GM18873 (cell line): Measurements from ENCODE around the gene NT5DC1.

Source experiments
- ATAC-seq: cut with Tn5 transposase; IDR thresholded peaks from one replicate; pipeline ENCODE4 v1.9.1; 2021; ENCODE audit warnings: mild to moderate bottlenecking, moderate library complexity, moderate number of reproducible peaks; ENCODE audit not compliant: unreplicated experiment, low FRiP score

Gene NT5DC1

GRCh38 chr6:116100419-116101301 lies at the start of gene NT5DC1:
TSS of gene NT5DC1 (plus strand) at chr6:116100853. CDS start at chr6:116100931, 78 bp downstream.
- peak; percentile 77 for ATAC-seq

- ATAC-seq: no peak
Observed at GRCh38 chr6:116051244-116051643, 49.4 kb upstream of the NT5DC1 start.

- ATAC-seq: no peak
Observed at GRCh38 chr6:116055513-116055912, 45.1 kb upstream of the NT5DC1 start.

- no peak for ATAC-seq
Observed at GRCh38 chr6:116057766-116058165, 42.9 kb upstream of the NT5DC1 start.

GRCh38 chr6:116059713-116060571 lies 40.7 kb upstream of the NT5DC1 start:
- ATAC-seq: peak; percentile 82

GRCh38 chr6:116060572-116061283 lies 39.9 kb upstream of the NT5DC1 start, which contains the start of gene FRK:
TSS of gene FRK (minus strand) at chr6:116060891. CDS start at chr6:116060311, 580 bp downstream.
- ATAC-seq: no peak

GRCh38 chr6:116062496-116062895 lies 38.2 kb upstream of the NT5DC1 start:
- no peak for ATAC-seq

GRCh38 chr6:116064666-116065065 lies 36.0 kb upstream of the NT5DC1 start:
- ATAC-seq: no peak

GRCh38 chr6:116066789-116067188 lies 33.9 kb upstream of the NT5DC1 start:
- ATAC-seq: no peak

- ATAC-seq: no peak
Observed at GRCh38 chr6:116070101-116070500, 30.6 kb upstream of the NT5DC1 start.

- no peak for ATAC-seq
Observed at GRCh38 chr6:116070616-116071389, 29.9 kb upstream of the NT5DC1 start.

- ATAC-seq: no peak
Observed at GRCh38 chr6:116072368-116072767, 28.3 kb upstream of the NT5DC1 start.

- no peak for ATAC-seq
Observed at GRCh38 chr6:116073765-116074440, 26.8 kb upstream of the NT5DC1 start.

- no peak for ATAC-seq
Observed at GRCh38 chr6:116074732-116075390, 25.8 kb upstream of the NT5DC1 start.

- ATAC-seq: no peak
Observed at GRCh38 chr6:116078522-116078921, 22.1 kb upstream of the NT5DC1 start.

GRCh38 chr6:116078945-116079344 lies 21.7 kb upstream of the NT5DC1 start:
- ATAC-seq: no peak

- no peak for ATAC-seq
Observed at GRCh38 chr6:116083052-116083451, 17.6 kb upstream of the NT5DC1 start.

- ATAC-seq: no peak
Observed at GRCh38 chr6:116084284-116084683, 16.4 kb upstream of the NT5DC1 start.
